ENCODE results near the gene MAN2A1. TPM values are rescaled to one million over a fixed set of nuclear protein-coding genes. Genes with fewer than 3 reads are reported as not detected.

The MAN2A1 gene
- total RNA-seq, 2 donors from 2014 or later: 29.6 to 36.2 TPM

GRCh38 chr5:109750463-109750862 is 60.7 kb downstream of the MAN2A1 start:
- Histone ChIP-seq H3K9me3 (no peaks in the 10 kb centered on the region), H3K4me3 (no peak overlapping the region), H3K36me3 (no peaks in the 10 kb centered on the region), H3K27ac (no peak overlapping the region), H3K27me3 (replicated peaks; ENCODE audit: insufficient read depth) (no peaks in the 10 kb centered on the region), H3K4me1 (replicated peaks) (no peaks in the 10 kb centered on the region)
- TF ChIP-seq CTCF (IDR thresholded peaks at IDR 0.05) (no peak), POLR2A (IDR thresholded peaks at IDR 0.05) (no peak), POLR2AphosphoS5 (IDR thresholded peaks at IDR 0.05) (no peak)
- no peak for DNase-seq (ENCODE audit: low spot score)
- intact Hi-C loops (cut with DNase I): no loop called here

- 96% methylated on average over 3 of the region's 3 CpGs for WGBS
- TF ChIP-seq POLR2A (IDR thresholded peaks at IDR 0.05) (no peak), CTCF (IDR thresholded peaks at IDR 0.05) (no peak), POLR2AphosphoS5 (IDR thresholded peaks at IDR 0.05) (no peak)
- DNase-seq (ENCODE audit: low spot score): no peak
- Histone ChIP-seq H3K27me3 (replicated peaks; ENCODE audit: insufficient read depth) (no peaks in the 10 kb centered on the region), H3K4me1 (replicated peaks) (no peaks in the 10 kb centered on the region), H3K36me3 (no peaks in the 10 kb centered on the region), H3K9me3 (no peaks in the 10 kb centered on the region), H3K27ac (no peak overlapping the region), H3K4me3 (no peak overlapping the region)
- intact Hi-C loops (cut with DNase I): no loop called here
Observed at GRCh38 chr5:109753279-109753678, 63.6 kb downstream of the MAN2A1 start.

DNA sequence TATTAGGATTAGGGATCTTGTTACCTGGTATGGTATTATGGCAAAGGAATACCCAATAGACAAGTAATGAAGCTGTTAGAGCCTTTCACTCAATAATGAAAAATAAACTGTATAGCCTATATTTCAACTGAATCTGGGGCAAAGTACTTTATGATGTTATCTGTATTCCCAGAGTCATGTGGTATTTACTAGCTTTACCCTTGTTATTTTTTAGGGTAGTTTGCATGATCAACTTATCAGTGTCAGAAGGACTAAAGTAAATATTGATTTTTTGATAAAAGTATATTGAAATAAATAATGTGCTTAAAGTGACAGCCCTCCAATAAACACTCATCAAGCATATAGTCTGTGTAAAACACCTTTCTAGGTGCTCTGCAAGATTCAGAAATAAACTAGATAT is 64.6 kb downstream of the MAN2A1 start:
- Histone ChIP-seq H3K9me3 (no peaks in the 10 kb centered on the region), H3K27ac (no peak overlapping the region), H3K4me1 (replicated peaks) (no peaks in the 10 kb centered on the region), H3K4me3 (no peak overlapping the region), H3K27me3 (replicated peaks; ENCODE audit: insufficient read depth) (no peaks in the 10 kb centered on the region), H3K36me3 (no peaks in the 10 kb centered on the region)
- TF ChIP-seq CTCF (IDR thresholded peaks at IDR 0.05) (no peak), POLR2A (IDR thresholded peaks at IDR 0.05) (no peak), POLR2AphosphoS5 (IDR thresholded peaks at IDR 0.05) (no peak)
- intact Hi-C loops (cut with DNase I): no loop called here
- no peak for DNase-seq (ENCODE audit: low spot score)

DNA sequence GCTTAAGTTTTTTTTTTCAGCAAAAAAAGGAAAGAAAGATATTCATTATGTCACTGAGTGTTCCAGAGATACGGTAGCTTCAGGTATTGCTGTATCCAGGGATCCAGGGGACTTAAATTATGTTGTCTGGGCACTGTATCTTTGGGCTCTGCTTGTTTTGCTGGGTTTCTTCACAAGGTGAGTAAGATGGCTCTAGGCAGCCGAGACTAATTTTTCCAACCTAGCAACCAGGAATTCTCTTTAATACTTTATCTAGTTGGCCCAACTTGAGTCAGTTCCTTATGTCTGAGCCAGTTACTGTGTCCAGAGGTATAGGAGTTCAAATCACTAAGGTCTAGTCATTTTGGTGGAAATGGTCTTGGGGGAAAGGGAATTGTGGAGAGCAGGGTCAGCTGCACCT is 66.0 kb downstream of the MAN2A1 start:
- Histone ChIP-seq H3K9me3 (no peaks in the 10 kb centered on the region), H3K4me1 (replicated peaks) (no peaks in the 10 kb centered on the region), H3K36me3 (no peaks in the 10 kb centered on the region), H3K4me3 (no peak overlapping the region), H3K27ac (no peak overlapping the region), H3K27me3 (replicated peaks; ENCODE audit: insufficient read depth) (no peaks in the 10 kb centered on the region)
- no peak for TF ChIP-seq POLR2A (IDR thresholded peaks at IDR 0.05)
- TF ChIP-seq POLR2AphosphoS5 (IDR thresholded peaks at IDR 0.05): no peak
- no peak for TF ChIP-seq CTCF (IDR thresholded peaks at IDR 0.05)
- intact Hi-C loops (cut with DNase I): no loop called here
- no peak for DNase-seq (ENCODE audit: low spot score)
- 49% methylated on average over 2 of the region's 2 CpGs for whole genome bisulfite sequencing

DNA sequence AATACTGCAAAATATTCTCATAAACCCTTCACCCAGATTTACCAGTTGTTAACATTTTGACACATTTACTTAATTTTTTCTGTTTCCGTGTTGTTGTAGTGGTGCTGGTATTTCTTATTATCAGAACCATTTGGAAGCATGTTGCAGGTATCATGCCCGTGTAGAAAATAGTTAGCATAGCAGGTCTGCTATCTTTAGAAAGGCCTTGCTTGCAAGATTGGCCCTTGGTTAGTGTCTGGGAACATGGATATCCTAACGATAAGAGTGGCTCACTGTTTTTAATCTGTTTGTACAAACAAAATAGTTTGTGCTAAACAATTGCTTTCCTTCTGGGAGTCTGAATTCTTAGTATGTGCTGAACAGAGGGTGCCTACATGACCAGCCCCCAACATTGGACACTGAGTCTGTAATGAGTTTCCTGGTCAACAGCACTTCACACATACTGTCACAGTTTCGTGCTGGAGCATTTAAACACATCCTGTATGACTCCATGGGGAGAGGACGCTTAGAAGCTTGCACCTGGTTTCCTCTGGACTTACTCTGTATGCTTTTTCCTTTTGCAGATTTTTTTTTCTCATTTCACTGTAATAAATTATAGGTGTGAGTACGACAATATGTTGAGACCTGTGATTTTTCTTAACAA is 66.9 kb downstream of the MAN2A1 start:
- Histone ChIP-seq H3K27me3 (replicated peaks; ENCODE audit: insufficient read depth) (no peaks in the 10 kb centered on the region), H3K4me3 (no peak overlapping the region), H3K9me3 (no peaks in the 10 kb centered on the region), H3K27ac (no peak overlapping the region), H3K4me1 (replicated peaks) (no peaks in the 10 kb centered on the region), H3K36me3 (no peaks in the 10 kb centered on the region)
- 86% methylated on average over 6 of the region's 6 CpGs for WGBS
- intact Hi-C loops (cut with DNase I): no loop called here
- TF ChIP-seq POLR2AphosphoS5 (IDR thresholded peaks at IDR 0.05) (no peak), CTCF (IDR thresholded peaks at IDR 0.05) (no peak), POLR2A (IDR thresholded peaks at IDR 0.05) (no peak)
- DNase-seq (ENCODE audit: low spot score): no peak
